A673 (cell line): ENCODE results near the gene ZNF746.

Experiments used
- EZH2 ChIP-seq: fragments of 200-600 bp; sonication (generic); IDR thresholded peaks from 2 replicates; pipeline ENCODE4 v1.6.1; 2017; ENCODE audit warnings: borderline replicate concordance, low read depth, mild to moderate bottlenecking, mixed read lengths, antibody characterized with exemption, low read length; ENCODE audit not compliant: poor library complexity, severe bottlenecking
- TF ChIP-seq, protein P1 (sequence below): fragments of 300-800, 200-600 bp; sonication (generic); conservative IDR thresholded peaks from 2 replicates; pipeline ENCODE4 v1.5.1; 2017; ENCODE audit warnings: low read depth, mild to moderate bottlenecking, antibody characterized with exemption, low read length, moderate library complexity, mixed read lengths

DNA sequence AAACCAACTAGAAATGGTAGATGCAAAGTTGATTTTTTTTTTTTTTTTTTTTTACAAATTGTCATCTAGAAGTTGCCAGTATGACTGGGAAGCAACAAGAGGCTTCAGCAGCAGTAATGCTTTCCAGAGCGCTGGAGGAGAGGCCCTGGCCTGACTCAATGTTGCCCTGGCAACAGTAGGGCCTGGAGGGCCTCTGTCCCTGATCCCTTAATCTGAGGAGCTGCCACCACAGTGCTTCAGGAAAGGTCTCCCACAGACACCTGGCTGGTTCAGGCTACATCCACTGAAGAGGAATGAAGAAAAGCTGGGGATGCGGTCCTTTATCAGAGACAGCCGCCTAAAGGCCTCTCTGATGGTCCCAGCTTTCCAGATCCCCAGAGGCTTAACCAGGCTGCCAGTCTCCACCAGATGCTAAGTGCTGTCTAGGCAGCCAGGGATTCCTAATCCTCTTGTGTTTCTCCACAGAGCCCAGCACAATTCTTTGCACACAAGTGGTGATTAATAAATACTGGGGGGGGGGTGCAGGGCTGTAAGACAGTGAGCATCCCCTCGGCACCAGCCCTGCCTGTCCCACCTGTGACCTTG, 70.4 kb downstream of the ZNF746 start:
- TF ChIP-seq, protein P1, sequence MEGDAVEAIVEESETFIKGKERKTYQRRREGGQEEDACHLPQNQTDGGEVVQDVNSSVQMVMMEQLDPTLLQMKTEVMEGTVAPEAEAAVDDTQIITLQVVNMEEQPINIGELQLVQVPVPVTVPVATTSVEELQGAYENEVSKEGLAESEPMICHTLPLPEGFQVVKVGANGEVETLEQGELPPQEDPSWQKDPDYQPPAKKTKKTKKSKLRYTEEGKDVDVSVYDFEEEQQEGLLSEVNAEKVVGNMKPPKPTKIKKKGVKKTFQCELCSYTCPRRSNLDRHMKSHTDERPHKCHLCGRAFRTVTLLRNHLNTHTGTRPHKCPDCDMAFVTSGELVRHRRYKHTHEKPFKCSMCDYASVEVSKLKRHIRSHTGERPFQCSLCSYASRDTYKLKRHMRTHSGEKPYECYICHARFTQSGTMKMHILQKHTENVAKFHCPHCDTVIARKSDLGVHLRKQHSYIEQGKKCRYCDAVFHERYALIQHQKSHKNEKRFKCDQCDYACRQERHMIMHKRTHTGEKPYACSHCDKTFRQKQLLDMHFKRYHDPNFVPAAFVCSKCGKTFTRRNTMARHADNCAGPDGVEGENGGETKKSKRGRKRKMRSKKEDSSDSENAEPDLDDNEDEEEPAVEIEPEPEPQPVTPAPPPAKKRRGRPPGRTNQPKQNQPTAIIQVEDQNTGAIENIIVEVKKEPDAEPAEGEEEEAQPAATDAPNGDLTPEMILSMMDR, result no peak
- TF ChIP-seq EZH2, result no peak
